CD4-positive, alpha-beta T cell treated with Interleukin-10 for 1 hour (primary cell): Measurements from ENCODE around the gene GSN.

Experiments
- DNase-seq: peaks from one replicate; pipeline ENCODE4 v3.0.0-alpha.2; 2020

GSN gene

DNA sequence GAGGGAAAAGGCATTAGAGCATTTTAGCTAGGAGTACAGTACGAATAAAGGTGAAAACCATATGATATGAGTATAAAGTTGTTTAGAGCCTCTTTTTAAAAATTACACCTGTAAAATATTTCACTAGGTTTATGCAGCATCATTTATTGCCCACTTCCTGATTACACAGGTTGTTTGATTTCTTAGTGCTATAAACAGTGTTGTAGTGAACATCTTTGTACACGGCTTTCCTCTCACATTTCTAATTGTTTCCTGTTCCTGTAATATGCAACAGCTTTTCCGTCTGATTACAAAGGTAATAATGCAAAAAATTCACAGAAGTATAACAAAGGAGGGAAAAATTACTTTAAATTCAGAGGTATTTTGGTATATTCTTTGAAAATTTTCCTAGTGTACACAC is 89.0 kb downstream of the GSN start:
- peak; percentile 38 for DNase-seq

DNA sequence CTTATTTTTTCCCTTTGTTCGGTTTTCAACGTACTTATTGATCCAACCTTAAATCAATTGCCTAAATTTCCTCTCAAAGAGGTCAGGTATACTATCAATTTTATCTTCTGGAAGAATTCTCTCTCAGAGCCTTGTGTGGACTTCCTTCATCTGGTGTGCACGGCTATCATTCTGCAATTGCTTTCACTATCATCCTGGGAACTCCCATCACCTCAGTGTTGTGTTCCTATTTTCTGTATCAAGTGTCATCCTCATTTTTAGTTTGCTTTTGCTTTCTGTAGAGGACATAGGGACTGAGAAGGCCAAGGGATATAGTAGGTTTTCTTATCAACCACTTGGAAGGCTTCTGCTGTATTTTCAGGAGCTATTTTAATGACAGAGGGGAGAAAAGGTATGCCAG is 90.8 kb downstream of the GSN start:
- peak; percentile 41 for DNase-seq

DNA sequence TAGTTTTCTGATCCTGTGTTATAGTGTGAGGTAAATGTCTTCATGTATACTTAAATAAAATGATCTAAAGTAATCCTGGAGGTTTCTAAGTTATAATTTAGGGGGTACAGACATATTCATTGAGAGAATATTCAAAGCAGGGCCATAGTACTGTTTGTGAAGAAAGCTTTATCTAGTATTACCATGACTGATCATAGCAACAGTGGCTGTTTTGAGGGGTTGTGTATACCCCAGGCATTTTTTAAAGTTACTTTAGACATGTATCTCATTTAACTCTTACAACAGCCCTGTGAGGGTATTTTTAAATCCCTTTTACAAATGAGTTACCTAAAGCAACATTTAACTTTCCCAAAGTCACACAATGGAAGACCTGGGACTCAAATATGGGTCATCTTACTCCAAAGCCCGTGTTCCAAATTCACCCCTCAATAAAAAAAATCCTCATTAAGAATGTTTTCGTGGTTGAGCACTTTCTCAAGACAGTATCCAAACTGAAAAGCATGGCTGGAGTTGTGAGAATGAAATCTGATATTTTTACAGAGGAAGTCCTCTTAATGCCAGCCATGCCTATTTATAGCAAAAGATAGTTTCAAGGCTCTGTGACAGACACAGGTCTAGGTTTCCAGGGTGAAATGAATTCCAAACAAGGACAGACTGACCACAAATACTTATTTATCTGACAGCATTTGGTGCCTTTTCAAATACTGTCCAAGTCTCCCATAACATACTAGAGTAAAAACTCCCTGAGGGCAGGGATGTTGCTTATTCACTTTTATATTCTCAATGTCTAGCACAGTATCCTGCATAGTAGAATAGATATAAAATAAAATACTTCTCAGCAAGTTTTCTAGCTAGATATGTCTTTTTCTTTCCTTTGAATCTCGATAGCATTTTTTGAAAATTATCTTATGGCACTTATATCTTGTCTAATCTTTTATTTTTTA is 91.7 kb downstream of the GSN start:
- no peak for DNase-seq

DNA sequence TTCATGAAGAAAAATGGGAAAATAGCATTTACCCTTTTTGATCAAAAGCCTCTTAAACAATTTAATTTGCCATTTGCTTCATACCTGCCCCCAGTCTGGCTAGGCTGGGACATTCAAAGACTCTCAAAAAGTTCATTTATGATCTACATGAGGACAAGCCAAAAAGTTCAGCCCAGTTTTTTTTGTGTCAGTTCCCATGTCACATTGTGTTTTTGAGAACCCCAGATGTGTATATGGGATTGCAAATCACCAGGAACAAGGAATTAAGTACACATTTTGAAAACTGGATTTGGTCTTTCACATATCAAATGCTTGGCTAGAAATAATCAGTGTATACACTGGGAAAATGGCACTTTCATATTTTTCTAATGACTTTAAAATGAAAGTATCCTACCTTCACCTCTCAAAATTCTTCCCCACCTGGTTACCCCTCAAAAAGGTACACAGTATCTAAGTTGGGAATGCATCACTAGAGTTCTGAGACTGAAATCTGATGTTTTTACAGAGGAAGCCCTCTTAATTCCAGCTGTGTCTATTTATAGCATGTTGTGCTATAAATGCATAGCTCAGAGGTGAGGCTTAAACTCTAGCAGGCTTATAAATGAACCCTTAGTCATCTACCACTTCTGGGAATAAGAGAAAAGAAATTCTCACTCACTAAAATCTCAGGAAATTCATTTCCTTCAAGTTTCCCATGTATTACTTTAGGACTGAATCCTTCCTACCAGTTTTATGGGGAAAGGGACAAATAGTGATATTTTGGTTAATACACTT is 92.8 kb downstream of the GSN start:
- no peak for DNase-seq

DNA sequence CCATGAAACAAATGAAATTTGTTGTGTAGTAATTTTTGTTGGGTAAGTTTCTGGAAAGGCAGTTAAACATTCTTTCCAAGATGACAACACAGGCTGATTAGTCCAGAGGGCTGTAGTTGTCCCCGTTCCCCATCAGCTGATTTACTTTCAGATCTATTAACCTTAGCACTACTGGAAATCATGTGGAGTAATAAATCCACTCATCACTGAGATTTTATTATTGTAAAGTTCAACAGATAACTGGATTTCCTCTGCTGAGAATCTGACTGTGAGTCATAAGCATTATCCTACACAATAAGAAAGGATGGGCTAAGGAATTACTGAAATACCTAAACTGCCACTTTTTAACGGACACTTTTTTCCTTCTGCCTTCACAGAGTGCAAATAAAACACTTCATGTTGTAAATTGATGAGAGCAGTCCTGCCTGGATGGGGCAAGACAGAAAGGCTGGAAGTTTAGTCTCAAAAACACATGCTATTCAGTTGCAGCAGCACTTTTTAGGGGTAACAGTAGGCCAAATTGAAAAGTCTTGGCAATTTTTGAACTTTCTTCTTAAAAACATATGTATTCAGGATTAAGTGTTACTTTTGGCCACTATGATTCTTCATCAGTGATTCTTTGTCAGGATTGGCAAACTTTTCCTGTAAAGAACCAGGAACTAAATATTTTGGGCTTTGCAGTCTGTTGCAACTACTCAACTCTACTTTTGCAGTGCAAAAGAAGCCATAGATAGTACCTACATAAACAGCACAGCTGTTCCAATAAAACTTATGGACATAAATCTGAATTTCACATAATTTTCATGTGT is 95.1 kb downstream of the GSN start:
- DNase-seq: no peak

DNA sequence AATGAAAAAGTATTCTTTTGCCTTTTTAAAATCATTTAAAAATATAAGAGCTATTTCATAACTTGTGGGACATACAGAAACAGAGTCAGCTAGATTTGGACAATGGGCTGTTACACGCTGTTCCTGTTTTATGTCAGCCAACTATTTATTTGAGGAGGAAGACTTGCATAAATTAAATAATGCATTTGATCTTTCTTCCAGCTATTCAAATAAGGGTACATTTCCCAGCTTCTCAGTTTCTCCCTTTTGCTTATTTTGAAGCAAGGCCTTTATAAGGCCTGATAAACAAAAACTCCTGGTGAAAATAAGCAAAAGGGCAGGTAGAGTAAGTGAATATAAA is 95.6 kb downstream of the GSN start:
- no peak for DNase-seq

DNA sequence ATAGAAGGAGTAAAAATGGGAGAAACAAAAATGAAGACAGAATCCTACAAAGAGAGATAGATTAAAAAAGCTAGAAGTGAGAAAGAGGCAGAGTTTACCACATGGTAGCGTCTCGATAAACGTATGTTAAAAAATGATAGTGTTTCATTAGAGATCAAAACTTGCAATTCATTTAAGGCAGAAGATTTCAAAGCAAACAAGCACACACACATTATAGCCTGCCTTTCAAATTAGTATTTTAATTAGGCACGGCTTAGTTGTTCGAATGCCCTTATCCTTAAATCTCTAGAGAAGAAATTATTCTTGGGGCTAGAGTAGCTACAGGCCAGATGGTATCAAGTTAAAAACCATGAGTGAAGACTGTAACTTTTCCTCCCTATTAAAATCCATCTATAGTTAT is 96.1 kb downstream of the GSN start:
- DNase-seq: no peak

DNA sequence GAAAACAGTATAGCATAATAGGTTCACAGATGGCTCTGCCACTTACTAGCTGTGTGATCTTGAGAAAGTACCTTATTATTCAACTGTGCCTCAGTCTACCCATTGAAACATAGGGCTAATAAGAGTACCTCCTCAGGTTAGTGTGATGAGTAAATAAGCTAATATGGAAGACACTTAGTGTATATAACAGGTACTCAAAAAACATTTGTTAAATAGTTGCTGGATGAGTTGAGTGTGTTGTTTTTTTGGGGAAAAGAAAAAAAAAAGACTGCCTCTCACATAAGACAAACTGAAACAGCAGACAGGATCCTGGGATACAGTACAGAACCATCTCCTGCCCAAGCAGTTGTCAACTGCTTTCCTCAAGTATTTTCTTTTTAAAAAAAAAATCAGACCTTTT is 96.9 kb downstream of the GSN start:
- DNase-seq: no peak

DNA sequence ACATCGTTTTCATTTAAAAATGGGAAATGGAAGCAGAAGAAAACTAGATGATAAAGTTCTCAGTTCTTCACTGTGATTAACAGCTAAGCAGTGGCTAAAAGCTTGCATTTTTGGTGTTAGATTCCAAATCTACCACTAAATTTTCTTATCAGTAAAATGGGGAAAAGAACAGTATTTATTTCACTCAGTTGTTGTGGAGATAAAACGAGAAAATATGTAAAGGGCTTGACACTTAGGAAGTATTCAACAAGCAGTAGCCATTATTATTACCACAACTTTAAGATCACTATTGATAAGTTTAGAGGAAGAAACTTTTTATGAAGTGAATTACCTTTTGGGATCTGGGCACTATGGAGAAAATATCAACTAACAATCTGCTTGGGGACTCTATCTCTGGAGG is 97.6 kb downstream of the GSN start:
- no peak for DNase-seq

DNA sequence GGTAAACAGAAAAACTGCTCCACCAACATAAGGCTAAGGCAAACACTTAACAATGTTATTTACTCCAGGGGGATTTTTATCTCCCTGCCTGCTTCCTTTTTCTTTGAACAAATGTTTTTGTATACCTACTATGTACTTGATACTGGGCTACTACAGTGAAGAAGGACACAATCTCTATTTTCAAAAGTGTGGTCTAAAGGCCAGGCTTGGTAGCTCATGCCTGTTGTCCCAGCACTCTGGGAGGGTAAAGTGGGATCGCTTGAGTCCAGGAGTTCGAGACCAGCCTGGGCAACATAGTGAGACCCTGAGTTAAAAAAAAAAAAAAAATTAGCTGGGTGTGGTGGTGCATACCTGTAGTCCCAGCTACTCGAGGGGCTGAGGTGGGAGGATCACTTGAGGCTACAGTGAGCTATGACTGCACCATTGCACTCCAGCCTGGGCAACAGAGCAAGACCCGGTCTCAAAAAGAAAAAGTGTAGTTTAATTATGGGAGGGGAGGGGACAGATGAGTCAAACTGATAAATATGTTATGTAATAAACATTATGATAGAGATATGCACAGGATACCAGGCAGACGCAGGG is 98.7 kb downstream of the GSN start:
- DNase-seq: no peak

DNA sequence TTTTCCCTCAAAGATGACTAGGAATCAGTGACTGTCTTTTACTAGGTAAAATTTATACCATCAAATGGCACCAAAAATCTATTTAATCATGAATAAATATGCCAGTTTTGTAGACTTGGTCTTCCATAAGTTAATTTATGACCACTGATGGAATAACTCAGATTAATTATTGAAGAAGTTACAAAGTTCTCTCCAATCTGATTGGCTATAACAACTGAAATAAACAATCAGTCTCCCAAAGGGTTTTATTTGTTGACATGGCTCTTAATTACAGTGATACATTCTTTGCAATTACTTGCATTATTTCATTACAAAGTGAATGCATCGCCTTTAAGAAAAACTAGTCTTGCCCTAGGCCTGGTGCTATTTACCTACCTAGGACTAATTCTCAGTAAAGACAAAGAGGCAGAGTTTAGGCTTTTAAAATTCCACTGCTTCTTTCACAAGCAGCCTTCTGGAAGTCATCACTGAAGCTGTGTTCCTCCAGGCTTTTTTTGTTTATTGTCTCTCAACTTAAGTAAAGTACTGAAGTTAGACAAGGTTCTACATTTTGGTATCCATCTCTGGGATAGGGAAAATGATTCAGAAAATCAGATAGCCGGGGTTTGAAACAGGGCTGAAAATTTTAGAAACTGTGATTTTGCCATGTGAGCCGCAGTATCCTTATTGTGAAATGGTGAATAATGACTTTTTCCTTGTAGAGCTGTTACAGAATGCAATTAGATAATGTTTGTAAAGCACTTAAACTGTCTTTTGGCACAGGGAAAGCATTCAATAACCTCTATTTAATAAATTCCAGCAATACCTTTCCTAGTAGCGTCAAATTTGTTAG is 99.6 kb downstream of the GSN start:
- no peak for DNase-seq

DNA sequence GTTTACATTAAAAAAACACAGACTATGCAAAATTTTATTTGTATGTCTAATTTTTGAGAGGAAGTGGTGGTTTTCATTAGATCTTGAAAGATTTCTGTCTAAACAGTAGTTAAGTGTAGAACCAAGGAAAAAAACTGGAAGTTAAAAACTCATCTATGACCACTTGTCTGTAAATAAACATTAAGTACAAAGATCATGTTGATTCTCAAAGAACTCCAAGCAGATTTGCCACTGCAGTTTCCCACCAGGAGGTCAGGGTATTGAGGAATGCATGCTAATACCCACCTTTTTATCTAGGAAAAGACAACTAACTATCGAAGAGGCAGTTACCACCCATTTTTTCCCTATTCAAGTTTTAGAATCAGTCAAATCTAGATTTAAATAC is 100.2 kb downstream of the GSN start:
- DNase-seq: no peak

DNA sequence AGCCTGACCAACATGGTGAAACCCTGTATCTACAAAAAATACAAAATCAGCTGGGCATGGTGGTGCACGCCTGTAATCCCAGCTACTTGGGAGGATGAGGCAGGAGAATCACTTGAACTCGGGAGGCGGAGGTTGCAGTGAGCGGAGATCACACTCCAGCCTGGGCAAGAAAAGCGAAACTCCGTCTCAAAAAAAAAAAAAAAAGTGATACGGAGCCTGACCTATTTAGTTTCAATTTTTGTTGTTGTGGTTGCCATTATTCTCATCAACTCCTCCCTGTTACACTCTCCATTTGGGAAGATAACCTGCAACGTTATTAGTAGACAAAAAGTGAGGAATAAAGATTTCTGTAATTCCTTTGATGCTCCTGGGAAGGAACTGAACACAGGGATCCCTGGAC is 100.8 kb downstream of the GSN start:
- DNase-seq: peak; percentile 49

DNA sequence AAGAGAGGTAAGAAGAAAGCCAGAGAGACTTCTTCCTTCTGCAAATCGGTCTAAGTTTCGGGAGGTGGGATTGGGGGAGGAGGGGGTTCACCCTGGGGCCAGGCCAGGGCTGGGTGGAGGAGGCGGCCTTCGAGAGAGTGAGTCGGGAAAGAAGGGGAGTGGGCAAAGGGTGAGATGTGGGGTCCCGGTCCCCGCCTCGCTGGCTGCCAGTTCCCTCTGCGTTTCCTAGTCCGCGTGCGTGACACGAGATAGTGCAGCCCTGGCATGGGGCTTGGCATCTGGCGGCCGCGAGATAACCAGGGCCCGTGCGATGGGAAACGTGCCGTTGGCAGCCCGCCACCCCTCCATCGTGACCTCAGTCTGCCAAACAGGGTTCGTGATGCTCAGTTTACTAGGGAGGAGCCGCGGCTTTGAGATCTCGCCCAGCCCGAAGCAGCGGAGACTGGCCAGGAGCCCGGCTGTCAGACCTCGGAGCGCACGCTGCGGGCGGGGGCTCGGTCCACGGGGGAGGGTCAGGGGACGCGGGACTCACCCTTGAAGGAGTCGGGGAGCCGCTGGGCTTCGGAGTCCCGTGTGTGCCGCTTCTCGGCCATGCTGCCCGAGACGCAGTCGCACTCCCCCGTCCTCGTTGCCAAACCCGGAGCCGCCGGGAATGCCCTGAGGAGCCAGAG is 101.8 kb downstream of the GSN start, which contains the start of gene STOM:
STOM (minus strand) TSS at position 656 of the 671 bp plus-strand sequence; CDS start at position 593, 63 bp downstream.
- DNase-seq: no peak

DNA sequence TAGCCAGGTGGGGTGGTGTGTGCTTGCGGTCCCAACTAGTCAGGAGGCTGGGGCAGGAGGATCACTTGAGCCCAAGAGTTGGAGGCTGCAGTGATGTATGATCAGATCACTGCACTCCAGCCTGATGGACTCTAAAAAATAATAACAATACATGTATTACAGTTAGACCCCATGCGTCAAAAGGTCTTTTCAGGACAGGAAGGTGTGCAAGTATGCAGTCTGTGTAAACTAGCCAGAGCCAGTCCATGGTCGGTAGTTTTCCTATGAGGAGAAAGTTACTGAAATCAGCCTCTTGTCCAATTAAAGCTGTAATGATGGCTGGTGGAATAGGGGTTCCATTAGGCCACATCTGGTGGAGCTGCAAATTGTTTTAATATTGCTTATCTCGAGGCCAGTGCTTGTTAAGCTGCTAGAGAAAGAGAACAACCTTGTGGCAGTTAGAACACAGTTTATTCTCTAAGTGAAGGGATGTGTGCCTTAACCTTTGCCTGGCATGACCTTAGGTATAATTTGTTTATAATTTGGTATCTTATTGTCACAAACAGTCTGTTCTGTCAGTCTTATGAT is 103.6 kb downstream of the GSN start:
- no peak for DNase-seq

DNA sequence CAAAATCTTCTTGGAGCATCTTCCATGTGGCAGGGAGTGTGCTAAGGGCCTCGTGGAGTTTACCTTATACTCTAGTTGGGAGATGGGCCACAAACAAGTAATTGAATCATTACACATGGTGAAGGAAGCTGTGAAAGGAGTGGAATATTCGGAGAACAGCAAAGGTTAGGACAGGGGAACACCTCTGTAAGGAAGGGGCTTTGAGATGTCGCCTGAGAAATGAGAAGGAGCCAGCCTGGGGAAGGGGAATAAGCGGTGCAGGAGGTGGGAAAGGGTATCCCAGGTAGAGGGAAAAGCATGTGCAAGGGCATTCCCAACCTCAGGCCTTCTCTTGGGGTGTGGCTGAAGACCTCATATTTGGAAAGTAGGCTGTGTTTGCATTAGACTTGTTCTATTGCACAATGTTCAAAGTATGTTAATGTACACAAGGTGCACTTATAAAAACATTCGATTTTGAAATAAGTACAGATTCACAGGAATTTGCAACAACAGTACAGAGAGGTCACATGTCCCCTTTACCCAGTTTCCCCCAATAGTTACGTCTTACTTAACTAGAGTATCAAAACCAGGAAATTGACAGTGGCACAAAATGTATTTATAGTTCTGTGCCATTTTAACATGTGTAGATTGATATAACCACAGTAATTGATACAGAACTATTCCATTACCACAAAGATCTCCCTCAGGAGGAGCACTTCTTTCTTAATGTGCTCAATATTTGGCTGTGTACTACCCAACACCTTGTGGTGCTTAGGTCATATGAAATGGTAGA is 104.5 kb downstream of the GSN start:
- no peak for DNase-seq

DNA sequence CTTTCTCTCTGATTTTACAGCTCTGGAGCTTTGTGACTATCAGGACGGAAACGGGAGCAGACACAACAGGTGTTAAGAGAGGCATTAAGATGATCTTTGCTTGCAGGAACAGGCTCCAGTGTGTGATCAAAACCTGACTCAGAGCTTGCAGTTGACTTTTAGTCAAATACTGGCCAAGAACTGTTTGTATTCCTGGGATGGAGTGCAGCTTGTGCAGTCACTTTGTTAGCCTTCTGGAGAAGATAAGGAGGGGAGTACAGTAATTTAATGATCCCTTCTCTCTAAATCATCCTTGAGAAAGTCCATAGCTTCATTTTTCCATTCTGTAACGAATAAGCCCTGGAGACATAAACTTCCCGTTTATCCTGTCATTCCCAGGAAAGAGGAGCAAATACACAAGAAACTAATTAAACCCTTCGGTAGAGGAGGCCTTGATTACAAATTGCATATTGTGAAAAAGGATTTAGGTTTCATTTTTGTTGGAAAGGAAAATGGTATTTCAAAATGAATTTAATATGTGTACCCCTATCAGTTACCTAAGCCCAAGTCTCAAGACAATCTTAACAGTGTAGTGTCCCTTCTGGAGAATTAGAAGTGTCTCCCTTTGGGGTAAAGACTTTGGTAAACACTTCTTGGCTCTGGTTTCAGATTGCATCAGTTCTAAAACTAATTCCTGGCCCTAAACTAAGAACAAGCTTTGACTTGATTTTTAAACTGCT is 105.2 kb downstream of the GSN start:
- DNase-seq: no peak

DNA sequence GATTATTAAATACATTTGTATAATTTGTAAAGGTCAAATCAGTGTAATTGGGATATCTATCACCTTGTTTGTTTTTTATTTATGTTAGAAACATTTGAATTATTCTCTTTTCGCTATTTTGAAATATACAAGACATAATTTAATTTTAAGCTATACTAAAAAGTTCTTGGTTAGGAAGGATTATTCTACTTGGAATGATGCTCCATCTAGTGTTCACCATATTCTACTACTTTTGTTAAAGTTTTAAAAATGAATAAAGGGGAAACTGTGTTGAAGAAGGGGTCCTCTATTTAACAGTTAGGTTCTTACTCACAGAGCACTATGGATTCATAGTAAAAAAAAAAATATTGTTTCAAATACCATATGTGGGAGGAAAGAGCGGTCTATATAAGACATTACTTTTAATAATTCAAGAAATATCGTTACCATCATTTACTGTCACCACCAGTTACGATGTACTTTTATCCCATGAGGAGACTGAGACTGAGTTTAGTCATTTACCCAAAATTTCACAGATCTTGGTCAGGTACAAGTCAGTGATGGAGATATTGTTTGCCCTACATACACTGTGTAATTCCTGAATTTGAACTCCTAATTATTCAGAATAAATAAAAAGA is 108.4 kb downstream of the GSN start:
- DNase-seq: no peak

DNA sequence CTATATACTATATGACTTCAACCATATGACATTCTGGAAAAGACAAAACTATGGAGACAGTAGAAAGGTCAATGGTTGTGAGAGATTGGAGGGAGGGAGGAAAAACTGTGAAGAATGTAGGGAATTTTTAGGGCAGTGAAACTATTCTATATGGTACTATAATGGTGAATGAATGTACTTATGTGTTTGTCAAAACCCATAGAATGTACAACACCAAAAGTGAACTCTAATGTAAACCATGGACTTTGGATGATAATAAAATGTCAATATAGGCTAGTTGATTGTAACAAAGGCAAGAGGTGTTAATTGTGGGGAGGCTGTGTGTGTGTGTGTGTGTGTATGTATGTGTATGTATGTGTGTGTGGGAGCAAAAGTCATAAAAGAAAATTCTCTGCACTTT is 112.9 kb downstream of the GSN start:
- DNase-seq: no peak
